ENCODE results near the gene SEMA4A.
"Not testable (repeated sequence)": the region's sequence is repeated elsewhere in the genome, so short reads cannot be mapped to it uniquely, and the experiment has no call there.

SEMA4A gene

GRCh38 chr1:156121005-156121404, 32.4 kb upstream of the SEMA4A start:
- not testable (repeated sequence) for H3K9me3 ChIP-seq (ENCODE audit: insufficient read depth, low read depth, low read length); H3K9ac ChIP-seq (ENCODE audit: low read depth, low read length); H3K4me3 ChIP-seq (ENCODE audit: low read length); H3K27ac ChIP-seq (ENCODE audit: low read depth, low read length); H3K27me3 ChIP-seq (ENCODE audit: insufficient read depth, low read length); H3K36me3 ChIP-seq (ENCODE audit: insufficient read depth, low read length)
- WGBS: 77% methylated on average over 4 of the region's 4 CpGs
- peaks cover 46% of the 10 kb centered on the region for H3K4me1 ChIP-seq (ENCODE audit: insufficient read depth, low read length)

DNA sequence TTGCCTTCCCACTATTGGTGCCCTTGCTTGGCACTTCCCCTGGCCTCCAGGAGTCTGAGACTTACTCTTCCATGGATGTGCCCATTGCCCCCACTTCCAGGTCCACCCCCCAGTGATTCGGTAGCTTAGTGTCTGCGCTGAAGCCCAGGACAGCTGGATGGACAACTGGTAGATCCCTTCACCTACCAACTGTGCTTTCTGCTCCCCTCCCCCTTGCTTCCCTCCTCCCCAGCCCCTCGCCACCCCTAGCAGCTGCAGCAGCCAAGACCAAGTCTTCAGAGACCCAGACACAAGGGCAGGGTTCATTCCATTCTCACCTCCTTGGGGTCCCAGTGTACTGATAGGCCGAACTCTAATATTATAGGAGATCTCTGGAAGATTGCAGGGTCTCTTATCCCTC, 31.9 kb upstream of the SEMA4A start:
- Histone ChIP-seq H3K36me3 (ENCODE audit: insufficient read depth, low read length) (no peaks in the 10 kb centered on the region), H3K9ac (ENCODE audit: low read depth, low read length) (no peak overlapping the region), H3K27me3 (ENCODE audit: insufficient read depth, low read length) (no peaks in the 10 kb centered on the region), H3K4me1 (ENCODE audit: insufficient read depth, low read length) (peaks cover 50% of the 10 kb centered on the region), H3K9me3 (ENCODE audit: insufficient read depth, low read depth, low read length) (no peaks in the 10 kb centered on the region), H3K27ac (ENCODE audit: low read depth, low read length) (no peak overlapping the region), H3K4me3 (ENCODE audit: low read length) (no peak overlapping the region)
- WGBS: 76% methylated on average over 4 of the region's 4 CpGs

GRCh38 chr1:156122086-156122485, 31.3 kb upstream of the SEMA4A start:
- H3K36me3 ChIP-seq (ENCODE audit: insufficient read depth, low read length): no peaks in the 10 kb centered on the region
- H3K9ac ChIP-seq (ENCODE audit: low read depth, low read length): no peak overlapping the region
- no peak overlapping the region for H3K4me3 ChIP-seq (ENCODE audit: low read length)
- peak overlapping the region; percentile 88; the same call in 1 of the 2 replicates for H3K27ac ChIP-seq (ENCODE audit: low read depth, low read length)
- H3K4me1 ChIP-seq (ENCODE audit: insufficient read depth, low read length): peaks cover 57% of the 10 kb centered on the region
- WGBS: 91% methylated on average over 2 of the region's 4 CpGs
- H3K9me3 ChIP-seq (ENCODE audit: insufficient read depth, low read depth, low read length): no peaks in the 10 kb centered on the region
- H3K27me3 ChIP-seq (ENCODE audit: insufficient read depth, low read length): no peaks in the 10 kb centered on the region

GRCh38 chr1:156122519-156123355, 30.6 kb upstream of the SEMA4A start:
- H3K9ac ChIP-seq (ENCODE audit: low read depth, low read length): peak overlapping the region; percentile 61
- no peaks in the 10 kb centered on the region for H3K9me3 ChIP-seq (ENCODE audit: insufficient read depth, low read depth, low read length)
- H3K4me3 ChIP-seq (ENCODE audit: low read length): 0 out of 2 replicates have a peak overlapping the region, but pooled peaks have one; percentile 17
- peaks cover 58% of the 10 kb centered on the region for H3K4me1 ChIP-seq (ENCODE audit: insufficient read depth, low read length)
- peak overlapping the region; percentile 88 for H3K27ac ChIP-seq (ENCODE audit: low read depth, low read length)
- WGBS: 56% methylated on average over 11 of the region's 14 CpGs
- H3K27me3 ChIP-seq (ENCODE audit: insufficient read depth, low read length): no peaks in the 10 kb centered on the region
- H3K36me3 ChIP-seq (ENCODE audit: insufficient read depth, low read length): no peaks in the 10 kb centered on the region

DNA sequence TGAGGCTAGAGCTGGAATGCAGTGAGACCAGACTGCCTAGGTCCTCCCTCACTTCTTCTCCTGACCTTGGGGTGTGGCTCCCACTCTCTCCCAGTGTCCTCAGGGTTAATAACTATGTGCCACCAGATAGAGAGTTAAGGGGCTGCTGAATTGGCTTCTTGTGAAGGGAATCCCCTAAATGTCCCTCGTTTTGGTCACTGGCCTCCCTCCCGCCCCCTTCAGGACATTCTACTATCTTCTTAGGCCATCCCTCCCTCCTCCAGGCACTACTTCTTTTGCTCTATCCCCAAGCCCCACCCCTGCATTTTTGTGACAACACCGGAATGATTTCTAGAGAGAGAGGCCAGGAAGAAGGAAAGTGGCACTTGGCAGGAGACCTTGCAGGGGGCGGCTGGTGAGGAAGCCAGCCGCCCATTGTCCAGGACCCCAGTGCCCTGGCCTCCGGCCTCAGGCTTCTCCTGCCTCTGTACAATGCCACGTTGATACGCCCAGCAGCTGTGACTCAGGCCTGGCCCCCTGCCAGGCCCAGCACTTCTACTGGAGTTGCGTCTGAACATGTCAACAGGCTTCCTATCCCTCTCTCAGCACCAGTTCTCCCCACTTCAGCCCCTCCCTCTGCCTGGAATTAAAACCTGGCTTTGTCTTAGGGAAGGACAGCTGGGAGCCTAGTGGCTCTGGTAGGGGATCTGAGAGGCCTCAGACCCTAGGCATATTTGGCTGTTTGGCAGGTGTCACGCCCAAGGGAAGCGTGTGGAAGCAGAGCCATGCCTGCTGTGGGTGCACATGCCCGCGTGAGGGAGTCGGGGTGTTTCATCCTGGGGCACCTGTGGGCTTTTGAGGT, 29.8 kb upstream of the SEMA4A start:
- H3K4me3 ChIP-seq (ENCODE audit: low read length): peak overlapping the region; percentile 17; the same call in 1 of the 2 replicates
- no peaks in the 10 kb centered on the region for H3K36me3 ChIP-seq (ENCODE audit: insufficient read depth, low read length)
- peaks cover 59% of the 10 kb centered on the region for H3K4me1 ChIP-seq (ENCODE audit: insufficient read depth, low read length)
- peak overlapping the region; percentile 88 for H3K27ac ChIP-seq (ENCODE audit: low read depth, low read length)
- H3K9me3 ChIP-seq (ENCODE audit: insufficient read depth, low read depth, low read length): no peaks in the 10 kb centered on the region
- H3K27me3 ChIP-seq (ENCODE audit: insufficient read depth, low read length): no peaks in the 10 kb centered on the region
- 21% methylated on average over 14 of the region's 14 CpGs for WGBS
- peak overlapping the region; percentile 61 for H3K9ac ChIP-seq (ENCODE audit: low read depth, low read length)

DNA sequence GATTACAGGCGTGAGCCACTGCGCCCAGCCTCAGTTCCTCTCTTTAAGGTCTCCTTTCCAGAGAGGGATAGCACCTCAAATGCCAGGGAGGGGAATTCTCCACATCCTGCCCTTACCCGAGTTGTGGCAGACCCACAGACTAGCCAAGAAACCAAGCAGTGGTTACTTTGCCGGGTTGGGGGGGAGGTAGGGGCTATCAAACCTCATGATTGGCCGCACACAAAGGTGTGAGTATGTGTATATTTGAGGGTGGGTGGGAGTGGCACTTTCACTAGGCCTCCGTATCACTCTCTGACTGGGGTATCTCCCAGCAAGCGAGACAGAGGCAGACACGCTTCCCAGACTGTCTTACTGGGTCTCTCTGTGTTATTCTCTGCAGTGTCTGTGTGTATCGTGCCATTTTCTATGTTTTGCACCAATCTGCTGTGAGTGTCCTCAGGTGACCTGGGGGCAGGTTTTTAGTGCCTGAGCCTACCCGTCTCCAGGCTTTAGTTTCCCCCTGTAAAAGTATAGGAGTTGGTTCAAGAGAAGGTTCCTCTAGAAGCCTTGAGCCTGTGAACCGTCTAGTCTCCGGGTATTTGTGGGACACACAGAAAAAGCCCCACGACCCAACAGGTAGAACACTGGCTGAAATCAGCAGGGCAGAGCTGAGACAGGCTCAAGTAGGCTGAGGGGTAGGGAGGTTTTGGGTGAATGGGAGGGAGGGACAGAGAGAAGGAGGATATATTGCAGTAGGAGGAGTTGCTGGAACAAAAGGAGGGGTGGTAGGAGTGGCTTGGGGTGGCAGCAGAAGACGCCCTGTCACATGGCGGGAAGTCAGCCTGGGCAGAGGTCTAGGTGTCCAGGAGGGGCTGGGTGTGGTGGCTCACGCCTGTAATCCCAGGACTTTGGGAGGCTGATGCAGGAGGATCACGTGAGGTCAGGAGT, 28.6 kb upstream of the SEMA4A start:
- WGBS: 88% methylated on average over 17 of the region's 17 CpGs
- H3K4me1 ChIP-seq (ENCODE audit: insufficient read depth, low read length): peaks cover 69% of the 10 kb centered on the region
- no peaks in the 10 kb centered on the region for H3K27me3 ChIP-seq (ENCODE audit: insufficient read depth, low read length)
- no peaks in the 10 kb centered on the region for H3K9me3 ChIP-seq (ENCODE audit: insufficient read depth, low read depth, low read length)
- peak overlapping the region; percentile 19; the same call in 1 of the 2 replicates for H3K27ac ChIP-seq (ENCODE audit: low read depth, low read length)
- no peak overlapping the region; the same call in 1 of the 2 replicates for H3K9ac ChIP-seq (ENCODE audit: low read depth, low read length)
- no peak overlapping the region for H3K4me3 ChIP-seq (ENCODE audit: low read length)
- H3K36me3 ChIP-seq (ENCODE audit: insufficient read depth, low read length): no peaks in the 10 kb centered on the region

- not testable (repeated sequence) for H3K36me3 ChIP-seq (ENCODE audit: insufficient read depth, low read length); H3K9ac ChIP-seq (ENCODE audit: low read depth, low read length); H3K27ac ChIP-seq (ENCODE audit: low read depth, low read length); H3K9me3 ChIP-seq (ENCODE audit: insufficient read depth, low read depth, low read length); H3K27me3 ChIP-seq (ENCODE audit: insufficient read depth, low read length); H3K4me3 ChIP-seq (ENCODE audit: low read length)
- 94% methylated on average over 10 of the region's 10 CpGs for WGBS
- H3K4me1 ChIP-seq (ENCODE audit: insufficient read depth, low read length): peaks cover 72% of the 10 kb centered on the region
Measured at GRCh38 chr1:156125544-156125943, 27.8 kb upstream of the SEMA4A start.

GRCh38 chr1:156126043-156126629, 27.2 kb upstream of the SEMA4A start:
- WGBS: 64% methylated on average over 11 of the region's 11 CpGs
- peak overlapping the region; percentile 22; the same call in 1 of the 2 replicates for H3K4me3 ChIP-seq (ENCODE audit: low read length)
- H3K27ac ChIP-seq (ENCODE audit: low read depth, low read length): peak overlapping the region; percentile 44

GRCh38 chr1:156126630-156127534, 26.5 kb upstream of the SEMA4A start:
- H3K4me3 ChIP-seq (ENCODE audit: low read length): peak overlapping the region; percentile 22; the same call in 1 of the 2 replicates
- H3K4me1 ChIP-seq (ENCODE audit: insufficient read depth, low read length): peaks cover 62% of the 10 kb centered on the region
- peaks cover 10% of the 10 kb centered on the region; the same call in 1 of the 2 replicates for H3K36me3 ChIP-seq (ENCODE audit: insufficient read depth, low read length)
- peak overlapping the region; percentile 28; the same call in 1 of the 2 replicates for H3K9ac ChIP-seq (ENCODE audit: low read depth, low read length)
- H3K9me3 ChIP-seq (ENCODE audit: insufficient read depth, low read depth, low read length): no peaks in the 10 kb centered on the region
- WGBS: 86% methylated on average over 15 of the region's 15 CpGs
- peak overlapping the region; percentile 44 for H3K27ac ChIP-seq (ENCODE audit: low read depth, low read length)
- H3K27me3 ChIP-seq (ENCODE audit: insufficient read depth, low read length): no peaks in the 10 kb centered on the region

More at GRCh38 chr1:156126043-156126629, 27.2 kb upstream of the SEMA4A start:
- Histone ChIP-seq H3K9ac (ENCODE audit: low read depth, low read length) (peak overlapping the region; percentile 28; the same call in 1 of the 2 replicates), H3K36me3 (ENCODE audit: insufficient read depth, low read length) (peaks cover 3% of the 10 kb centered on the region; the same call in 1 of the 2 replicates), H3K27me3 (ENCODE audit: insufficient read depth, low read length) (no peaks in the 10 kb centered on the region), H3K9me3 (ENCODE audit: insufficient read depth, low read depth, low read length) (no peaks in the 10 kb centered on the region), H3K4me1 (ENCODE audit: insufficient read depth, low read length) (peaks cover 69% of the 10 kb centered on the region)

All from HUES64 (cell line).